ENCODE measurements around the gene HOXB9.
A peak's percentile ranks its signal among the peaks of the same experiment; 100 is the strongest.

Gene HOXB9

GRCh38 chr17:48624118-48624517, 2.0 kb downstream of the HOXB9 start:
- DNase-seq (ENCODE audit: low spot score) = no peak

GRCh38 chr17:48623583-48623982, 2.6 kb downstream of the HOXB9 start:
- DNase-seq (ENCODE audit: low spot score) = no peak

- DNase-seq (ENCODE audit: low spot score) = no peak
These were observed 3.3 kb downstream of the HOXB9 start for GRCh38 chr17:48622857-48623256.

GRCh38 chr17:48621410-48622392, 4.5 kb downstream of the HOXB9 start:
- DNase-seq (ENCODE audit: low spot score) = no peak

- DNase-seq (ENCODE audit: low spot score) = no peak
These were observed 5.6 kb downstream of the HOXB9 start for GRCh38 chr17:48620461-48621139.

- DNase-seq (ENCODE audit: low spot score) = no peak
These were observed 6.2 kb downstream of the HOXB9 start for GRCh38 chr17:48619826-48620449.

- DNase-seq (ENCODE audit: low spot score) = peak; percentile 98
These were observed 7.8 kb downstream of the HOXB9 start for GRCh38 chr17:48618256-48618896.

GRCh38 chr17:48617471-48618255, 8.5 kb downstream of the HOXB9 start:
- DNase-seq (ENCODE audit: low spot score) = no peak

- DNase-seq (ENCODE audit: low spot score) = no peak
These were observed 9.3 kb downstream of the HOXB9 start for GRCh38 chr17:48616717-48617470.

GRCh38 chr17:48615963-48616716, 10.0 kb downstream of the HOXB9 start:
- DNase-seq (ENCODE audit: low spot score) = no peak

GRCh38 chr17:48615047-48615962, 10.9 kb downstream of the HOXB9 start, which contains the start of gene HOXB8:
Gene HOXB8 (minus strand): TSS chr17:48615292. CDS start chr17:48614704, 588 bp downstream.
- no peak for DNase-seq (ENCODE audit: low spot score)

GRCh38 chr17:48613862-48614694, 12.1 kb downstream of the HOXB9 start:
- peak; percentile 73 for DNase-seq (ENCODE audit: low spot score)

GRCh38 chr17:48612854-48613691, 13.1 kb downstream of the HOXB9 start:
- peak; percentile 79 for DNase-seq (ENCODE audit: low spot score)

GRCh38 chr17:48612456-48612853, 13.7 kb downstream of the HOXB9 start:
- DNase-seq (ENCODE audit: low spot score) = no peak

- DNase-seq (ENCODE audit: low spot score) = no peak
These were observed 14.3 kb downstream of the HOXB9 start for GRCh38 chr17:48611681-48612455.

- DNase-seq (ENCODE audit: low spot score) = no peak
These were observed 14.9 kb downstream of the HOXB9 start for GRCh38 chr17:48611213-48611612.
